Testis (tissue), 2 donors: ENCODE data around the gene USP36.

Experiments used
- POLR2A ChIP-seq: fragments of 450-650 bp; IDR thresholded peaks from one replicate; pipeline ENCODE4 v1.6.1; 2017; ENCODE audit warnings: antibody characterized with exemption, mild to moderate bottlenecking, moderate library complexity
- TF ChIP-seq, protein P1 (sequence below), 3 experiments: fragments of 450-650 bp in 2 of 3; fragments of 200-600 bp in 1 of 3; sonication (generic) in 1 of 3; IDR thresholded peaks; one replicate each; pipeline ENCODE4 v1.5.1; 2016 to 2019; ENCODE audit warnings: antibody characterized with exemption in 3 of 3, mild to moderate bottlenecking in 2 of 3, moderate library complexity in 1 of 3

DNA sequence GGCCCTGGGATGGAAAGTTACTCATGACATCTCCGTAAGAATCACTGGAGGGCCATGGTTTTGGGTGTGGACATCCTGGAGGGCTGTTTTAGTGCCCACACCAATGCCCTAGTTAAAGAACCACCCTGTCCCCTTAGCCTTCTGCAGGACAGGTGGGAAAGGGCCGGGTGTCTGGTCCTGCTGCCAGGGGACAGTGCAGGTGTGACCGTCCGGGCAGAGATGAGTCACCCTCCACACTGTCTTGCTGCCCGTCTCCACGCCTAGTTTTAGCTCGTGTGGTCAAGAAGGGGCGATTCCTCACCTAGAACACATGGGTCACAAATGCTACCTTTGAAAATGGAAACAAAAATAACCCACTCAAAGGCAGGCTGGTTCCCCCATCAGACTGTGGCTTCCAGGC, 45.3 kb upstream of the USP36 start:
- TF ChIP-seq, protein P1, sequence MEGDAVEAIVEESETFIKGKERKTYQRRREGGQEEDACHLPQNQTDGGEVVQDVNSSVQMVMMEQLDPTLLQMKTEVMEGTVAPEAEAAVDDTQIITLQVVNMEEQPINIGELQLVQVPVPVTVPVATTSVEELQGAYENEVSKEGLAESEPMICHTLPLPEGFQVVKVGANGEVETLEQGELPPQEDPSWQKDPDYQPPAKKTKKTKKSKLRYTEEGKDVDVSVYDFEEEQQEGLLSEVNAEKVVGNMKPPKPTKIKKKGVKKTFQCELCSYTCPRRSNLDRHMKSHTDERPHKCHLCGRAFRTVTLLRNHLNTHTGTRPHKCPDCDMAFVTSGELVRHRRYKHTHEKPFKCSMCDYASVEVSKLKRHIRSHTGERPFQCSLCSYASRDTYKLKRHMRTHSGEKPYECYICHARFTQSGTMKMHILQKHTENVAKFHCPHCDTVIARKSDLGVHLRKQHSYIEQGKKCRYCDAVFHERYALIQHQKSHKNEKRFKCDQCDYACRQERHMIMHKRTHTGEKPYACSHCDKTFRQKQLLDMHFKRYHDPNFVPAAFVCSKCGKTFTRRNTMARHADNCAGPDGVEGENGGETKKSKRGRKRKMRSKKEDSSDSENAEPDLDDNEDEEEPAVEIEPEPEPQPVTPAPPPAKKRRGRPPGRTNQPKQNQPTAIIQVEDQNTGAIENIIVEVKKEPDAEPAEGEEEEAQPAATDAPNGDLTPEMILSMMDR (IDR thresholded peaks at IDR 0.05): no peak
- TF ChIP-seq POLR2A: no peak
